GM12878 (cell line): Measurements from ENCODE around the gene ZNF595. TPM values are rescaled to one million over a fixed set of nuclear protein-coding genes. Genes with fewer than 3 reads are reported as not detected.

ENCODE experiments used
- ATAC-seq: fragments of 200-7000 bp; cut with Tn5 transposase; 3 replicates; pipeline ENCODE4 v1.9.1; 2020; ENCODE audit warnings: mild to moderate bottlenecking, moderate library complexity
- BruUV-seq: library from RNA; stranded (reverse); fragments of 400-500 nt; replicated peaks from 2 replicates; lab custom pipeline; 2021; lab: Mats Ljungman, UMichigan
- CTCF ChIA-PET: fragments of 300-600 bp; sonication (Branson Sonifier 250); formaldehyde crosslinking; extraction: SDS; loops from one replicate; lab custom pipeline; 2021; ENCODE audit warnings: inconsistent platforms; lab: Yijun Ruan, JAX
- POLR2A ChIA-PET: fragments of 350-600 bp; formaldehyde crosslinking; extraction: SDS; loops from one replicate; lab custom pipeline; 2021; ENCODE audit warnings: inconsistent platforms; lab: Charles Lee
- RAD21 ChIA-PET: fragments of 300-600 bp; sonication (Branson Sonifier 250); formaldehyde crosslinking; loops from one replicate; lab custom pipeline; 2023; ENCODE audit warnings: antibody characterized with exemption; ENCODE audit not compliant: unreplicated experiment; lab: Charles Lee
- SMC1A ChIA-PET: fragments of 300-600 bp; sonication (Branson Sonifier 250); formaldehyde crosslinking; loops from one replicate; lab custom pipeline; 2023; ENCODE audit not compliant: unreplicated experiment, uncharacterized antibody; lab: Charles Lee
- DNase-seq: peaks from one replicate; pipeline ENCODE4 v3.0.0-alpha.2; 2011; ENCODE audit warnings: low read depth, low spot score
- FAIRE-seq: peaks from 3 replicates; lab custom pipeline; 2011; peaks lifted over from hg19 to GRCh38; lab: Jason Lieb, UNC
- H2AFZ ChIP-seq: 2 replicates; pipeline ENCODE4 v1.6.0; 2011; ENCODE audit warnings: low read depth, low read length, control low read depth; ENCODE audit not compliant: control insufficient read depth
- H3K27ac ChIP-seq: 2 replicates; pipeline ENCODE4 v1.5.1; 2011; ENCODE audit warnings: control low read depth; ENCODE audit not compliant: control insufficient read depth, insufficient read depth
- H3K27me3 ChIP-seq, 2 experiments: replicated peaks in 1 of 2; 2 replicates each; pipeline versions ENCODE4 v1.6.0 to v1.6.1; 2011; ENCODE audit warnings: low read length in 1 of 2; ENCODE audit not compliant: control insufficient read depth in 2 of 2, insufficient read depth in 2 of 2
- H3K36me3 ChIP-seq, 2 experiments: 2 replicates each; pipeline ENCODE4 v1.5.1; 2011; ENCODE audit warnings: low read length in 1 of 2; ENCODE audit not compliant: control insufficient read depth in 2 of 2, insufficient read depth in 2 of 2
- H3K4me1 ChIP-seq: 2 replicates; pipeline ENCODE4 v1.6.1; 2011; ENCODE audit warnings: mild to moderate bottlenecking, low read length, moderate library complexity, mixed read lengths; ENCODE audit not compliant: control insufficient read depth, insufficient read depth
- H3K4me2 ChIP-seq: 2 replicates; pipeline ENCODE4 v1.6.0; 2011; ENCODE audit warnings: control low read depth; ENCODE audit not compliant: control insufficient read depth, insufficient read depth
- H3K4me3 ChIP-seq: fragments of 200-600 bp; sonication (generic); 2 replicates; pipeline ENCODE4 v1.5.1; 2016
- H3K79me2 ChIP-seq: 2 replicates; pipeline ENCODE4 v1.6.0; 2011; ENCODE audit warnings: low read length; ENCODE audit not compliant: control insufficient read depth, insufficient read depth
- H3K9ac ChIP-seq: 2 replicates; pipeline ENCODE4 v1.8.0; 2011; ENCODE audit warnings: low read length, control low read depth, mixed read lengths; ENCODE audit not compliant: control insufficient read depth, insufficient read depth
- H3K9me3 ChIP-seq: replicated peaks from 3 replicates; pipeline ENCODE4 v1.5.1; 2011; ENCODE audit warnings: mild to moderate bottlenecking, low read length; ENCODE audit not compliant: control insufficient read depth, insufficient read depth
- H4K20me1 ChIP-seq: 2 replicates; pipeline ENCODE4 v1.6.0; 2011; ENCODE audit not compliant: control insufficient read depth, insufficient read depth
- E4F1 ChIP-seq: fragments of 450-650 bp; IDR thresholded peaks from 2 replicates; pipeline ENCODE4 v1.6.1; 2018; ENCODE audit warnings: borderline replicate concordance, mild to moderate bottlenecking; ENCODE audit not compliant: partially characterized antibody
- MLLT1 ChIP-seq: fragments of 450-650 bp; IDR thresholded peaks from 2 replicates; pipeline ENCODE4 v1.6.1; 2016; ENCODE audit warnings: mild to moderate bottlenecking
- NR2F1 ChIP-seq: fragments of 450-650 bp; conservative IDR thresholded peaks from 2 replicates; pipeline ENCODE4 v1.6.1; 2017; ENCODE audit warnings: mild to moderate bottlenecking
- WGBS: methylation state at CpG from one replicate; pipeline ENCODE4 v1.1.6; 2016; ENCODE audit warnings: low lambda C conversion rate; ENCODE audit not compliant: insufficient replicate concordance, insufficient coverage; ENCODE audit errors: missing lambda C conversion rate; 5-methylcytosine and 5-hydroxymethylcytosine counted together
- in situ Hi-C: fragments of 300-500 bp; cut with MboI; formaldehyde crosslinking; loops from 9 replicates; pipeline ENCODE4 v1.14.3; 2018; ENCODE audit warnings: mixed read lengths
- intact Hi-C: fragments of 100-400 bp; cut with micrococcal nuclease; formaldehyde crosslinking; loops from one replicate; pipeline ENCODE4 v1.14.2; 2022; ENCODE audit not compliant: unreplicated experiment
- polyA plus RNA-seq, 11 experiments: library from polyadenylated mRNA; depleted of rRNA in 4 of 11; unstranded in 6 of 11; stranded (reverse) in 5 of 11; fragments of >200 nt; fragmentation: Nextera tagmentation in 4 of 11; fragmentation: Illumina TruSeq in 1 of 11; extraction: Ambion mirVana in 4 of 11; extraction: Trizol in 1 of 11; gene quantifications; 1 replicate in 1 of 11; 2 replicates in 10 of 11; pipeline versions ENCODE4 v1.2.1 to v1.2.3, GENCODE V29; 2011 to 2016; ENCODE audit warnings: inconsistent platforms in 2 of 11, missing spikeins in 2 of 11, low read depth in 1 of 11
- total RNA-seq, 4 experiments: library from RNA; depleted of rRNA in 3 of 4; stranded (reverse); fragments of >200 nt in 3 of 4; fragmentation: Illumina TruSeq in 1 of 4; extraction: Trizol in 1 of 4; gene quantifications; 2 replicates each; pipeline versions ENCODE4 v1.2.1 to v1.2.3, GENCODE V29; 2013 to 2021

ZNF595 gene
- total and polyA plus RNA-seq, 10 of the 15 experiments (the other 5 are each of a cell fraction or from before 2014, with no cell fraction given) = 0.14 to 0.21 (median 0.18) TPM; not detected in 7

GRCh38 chr4:132483-132882, 79.4 kb downstream of the ZNF595 start:
- Histone ChIP-seq H3K27me3 (no peaks in the 10 kb centered on the region), H4K20me1 (no peaks in the 10 kb centered on the region), H3K4me3 (no peak overlapping the region), H3K9me3 (peaks cover 33% of the 10 kb centered on the region), H3K4me2 (no peak overlapping the region), H3K9ac (no peak overlapping the region), H3K79me2 (peaks cover 9% of the 10 kb centered on the region), H3K4me1 (no peaks in the 10 kb centered on the region), H3K27ac (no peak overlapping the region), H2AFZ (no peak overlapping the region), H3K36me3 (peaks cover 4 to 33% of the 10 kb centered on the region in 2 experiments)
- POLR2A ChIA-PET = no interaction called here
- SMC1A ChIA-PET = no interaction called here
- BruUV-seq = no TSS peak
- FAIRE-seq (no peak), DNase-seq (no peak), ATAC-seq (no peak)
- WGBS = no CpG with 5 or more reads among the region's 1 CpG
- in situ Hi-C loops (no loop called here), intact Hi-C loops (no loop called here)
- TF ChIP-seq MLLT1 (no peak), E4F1 (no peak), NR2F1 (no peak)
- RAD21 ChIA-PET = no interaction called here
- CTCF ChIA-PET = no interaction called here

Other genes starting within 250 kb of the ZNF595 start
- gene ZNF718, start 71.2 kb downstream of the ZNF595 start, total RNA-seq (2014; rRNA removed) = 5.4 and 7.7 TPM in 2 replicates
- gene ZNF718, start 71.2 kb downstream of the ZNF595 start, total RNA-seq (2014; rRNA removed; fragmentation: Illumina TruSeq; extraction: Trizol) = 7.0 and 7.6 TPM in 2 replicates
- 5.2 and 5.3 TPM in 2 replicates for gene ZNF718, start 71.2 kb downstream of the ZNF595 start, total RNA-seq (2021)
- gene ZNF718, start 71.2 kb downstream of the ZNF595 start, polyA plus RNA-seq (2011; rRNA removed) = 3.6 and 4.6 TPM in 2 replicates
- 3.4 and 5.0 TPM in 2 replicates for gene ZNF718, start 71.2 kb downstream of the ZNF595 start, polyA plus RNA-seq (2014; fragmentation: Illumina TruSeq; extraction: Trizol)
- 1 to 10 TPM; 1.1 to 1.7 TPM for gene ZNF718, start 71.2 kb downstream of the ZNF595 start, polyA plus RNA-seq (2014; fragmentation: Nextera tagmentation; extraction: Ambion mirVana)
- gene ZNF718, start 71.2 kb downstream of the ZNF595 start, polyA plus RNA-seq (2014; rRNA removed) = 2.9 and 3.4 TPM in 2 replicates
- 1 to 10 TPM; 4.3 to 4.5 TPM for gene ZNF718, start 71.2 kb downstream of the ZNF595 start, polyA plus RNA-seq (2016; fragmentation: Nextera tagmentation; extraction: Ambion mirVana)